Measurements from ENCODE around the gene SASS6.

The SASS6 gene

DNA sequence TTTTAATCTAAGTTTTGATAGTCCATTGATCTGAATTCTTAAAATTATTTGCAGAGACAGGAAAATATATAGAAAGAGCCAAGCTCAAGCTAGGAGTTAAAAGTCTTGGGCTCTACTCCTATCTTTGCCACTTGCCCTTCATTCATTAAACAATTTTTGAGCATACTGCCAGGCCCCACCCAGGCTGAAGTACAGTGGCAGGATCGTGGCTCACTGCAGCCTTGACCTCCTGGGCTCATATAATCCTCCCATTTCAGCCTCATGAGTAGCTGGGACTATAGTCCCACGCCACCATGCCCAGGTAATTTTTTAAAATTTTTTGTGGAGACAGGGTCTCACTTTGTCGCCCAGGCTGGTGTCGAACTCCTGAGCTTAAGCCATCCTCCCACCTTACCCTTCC lies 8.5 kb upstream of the SASS6 start:
- TF ChIP-seq, protein P1, sequence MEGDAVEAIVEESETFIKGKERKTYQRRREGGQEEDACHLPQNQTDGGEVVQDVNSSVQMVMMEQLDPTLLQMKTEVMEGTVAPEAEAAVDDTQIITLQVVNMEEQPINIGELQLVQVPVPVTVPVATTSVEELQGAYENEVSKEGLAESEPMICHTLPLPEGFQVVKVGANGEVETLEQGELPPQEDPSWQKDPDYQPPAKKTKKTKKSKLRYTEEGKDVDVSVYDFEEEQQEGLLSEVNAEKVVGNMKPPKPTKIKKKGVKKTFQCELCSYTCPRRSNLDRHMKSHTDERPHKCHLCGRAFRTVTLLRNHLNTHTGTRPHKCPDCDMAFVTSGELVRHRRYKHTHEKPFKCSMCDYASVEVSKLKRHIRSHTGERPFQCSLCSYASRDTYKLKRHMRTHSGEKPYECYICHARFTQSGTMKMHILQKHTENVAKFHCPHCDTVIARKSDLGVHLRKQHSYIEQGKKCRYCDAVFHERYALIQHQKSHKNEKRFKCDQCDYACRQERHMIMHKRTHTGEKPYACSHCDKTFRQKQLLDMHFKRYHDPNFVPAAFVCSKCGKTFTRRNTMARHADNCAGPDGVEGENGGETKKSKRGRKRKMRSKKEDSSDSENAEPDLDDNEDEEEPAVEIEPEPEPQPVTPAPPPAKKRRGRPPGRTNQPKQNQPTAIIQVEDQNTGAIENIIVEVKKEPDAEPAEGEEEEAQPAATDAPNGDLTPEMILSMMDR (IDR thresholded peaks at IDR 0.05; ENCODE audit: low read depth, low read length, missing control alignments): no peak
- H3K4me3 ChIP-seq (ENCODE audit: low read depth, low read length): no peak overlapping the region
- DNase-seq (ENCODE audit: low read depth): no peak

DNA sequence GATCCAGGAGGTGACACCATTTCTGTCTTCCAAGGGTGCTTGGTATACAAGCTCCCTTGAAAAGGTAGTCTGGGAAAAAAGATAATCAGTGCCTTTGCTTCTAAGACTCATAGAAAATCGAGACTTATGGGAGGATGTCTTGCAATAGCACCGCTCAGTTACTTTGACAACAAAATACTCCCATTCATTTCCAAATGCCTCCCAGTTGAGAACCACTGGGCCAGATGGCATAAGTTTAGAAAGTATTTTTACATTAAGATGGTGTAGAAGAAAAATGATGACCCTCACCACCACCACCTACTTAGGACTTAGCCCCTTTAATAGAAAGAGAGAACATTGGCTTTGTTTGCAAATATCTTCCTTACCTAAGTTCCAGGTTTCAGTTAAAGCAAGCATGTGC lies 4.9 kb upstream of the SASS6 start:
- TF ChIP-seq, protein P1 (IDR thresholded peaks at IDR 0.05; ENCODE audit: low read depth, low read length, missing control alignments): no peak
- H3K4me3 ChIP-seq (ENCODE audit: low read depth, low read length): no peak overlapping the region
- no peak for DNase-seq (ENCODE audit: low read depth)

DNA sequence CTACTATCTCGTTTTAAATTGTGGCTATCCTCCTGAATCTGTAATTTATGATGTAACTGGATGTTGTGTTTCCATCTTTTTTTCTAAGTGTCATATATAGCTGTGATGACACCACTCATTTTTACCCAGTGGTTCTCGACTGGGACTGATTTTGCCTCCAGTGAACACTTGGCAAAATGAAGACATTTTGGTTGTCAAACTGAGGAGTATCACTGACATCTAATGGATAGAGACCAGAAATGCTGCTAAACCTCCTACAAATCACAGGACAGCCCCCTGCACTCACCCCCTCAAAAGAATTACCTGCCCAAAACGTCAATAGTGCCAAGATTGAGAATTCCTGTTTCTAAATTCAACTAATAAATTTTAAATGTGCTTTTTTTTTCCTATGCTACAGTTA lies 2.1 kb upstream of the SASS6 start:
- no peak for DNase-seq (ENCODE audit: low read depth)
- TF ChIP-seq, protein P1 (IDR thresholded peaks at IDR 0.05; ENCODE audit: low read depth, low read length, missing control alignments): peak; percentile 35
- no peak overlapping the region for H3K4me3 ChIP-seq (ENCODE audit: low read depth, low read length)

DNA sequence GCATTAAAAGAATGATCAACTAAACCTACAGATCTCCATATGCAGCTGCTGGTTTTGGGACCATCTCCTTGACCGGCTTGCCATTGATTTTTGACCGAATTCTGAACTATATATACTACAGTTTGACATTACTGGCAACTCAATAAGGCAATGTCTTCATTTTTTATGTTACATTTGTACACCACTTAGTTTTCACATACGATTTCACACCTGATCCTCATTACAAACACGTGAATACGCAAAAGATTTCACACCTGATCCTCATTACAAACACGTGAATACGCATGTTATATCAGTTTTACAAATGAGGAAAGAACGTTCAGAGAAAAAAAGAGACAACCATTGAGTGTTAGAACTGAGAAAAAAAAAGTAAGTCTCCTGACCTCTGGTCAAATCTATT lies 1.1 kb downstream of the SASS6 start:
- TF ChIP-seq, protein P1 (IDR thresholded peaks at IDR 0.05; ENCODE audit: low read depth, low read length, missing control alignments): no peak
- DNase-seq (ENCODE audit: low read depth): no peak
- peak overlapping the region; percentile 89 for H3K4me3 ChIP-seq (ENCODE audit: low read depth, low read length)

DNA sequence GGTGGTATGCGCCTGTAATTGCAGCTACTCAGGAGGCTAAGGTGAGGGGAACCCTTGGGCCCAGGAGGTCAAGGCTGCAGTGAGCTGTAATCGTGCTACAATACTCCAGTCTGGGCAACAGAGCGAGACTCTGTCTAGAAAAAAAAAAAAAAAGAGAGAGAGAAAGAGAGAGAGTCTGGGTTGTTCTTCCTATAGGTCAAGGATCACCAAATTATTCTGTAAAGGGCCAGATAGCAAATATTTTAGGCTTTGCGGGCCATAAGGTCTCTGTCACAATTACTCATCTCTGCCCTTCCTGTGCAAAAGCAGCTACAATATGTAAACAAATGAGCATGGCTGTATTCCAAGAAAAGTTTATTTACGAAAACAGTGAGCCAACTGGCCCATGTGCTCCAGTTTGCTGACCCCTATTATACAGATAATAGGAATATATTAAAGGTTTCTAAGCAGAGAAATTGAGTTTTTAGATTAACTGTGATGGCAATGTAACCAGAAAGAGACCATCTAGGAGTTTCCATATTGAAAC lies 2.1 kb downstream of the SASS6 start:
- TF ChIP-seq, protein P1 (IDR thresholded peaks at IDR 0.05; ENCODE audit: low read depth, low read length, missing control alignments): no peak
- no peak for DNase-seq (ENCODE audit: low read depth)
- H3K4me3 ChIP-seq (ENCODE audit: low read depth, low read length): peak overlapping the region; percentile 3; the same call in 1 of the 2 replicates

DNA sequence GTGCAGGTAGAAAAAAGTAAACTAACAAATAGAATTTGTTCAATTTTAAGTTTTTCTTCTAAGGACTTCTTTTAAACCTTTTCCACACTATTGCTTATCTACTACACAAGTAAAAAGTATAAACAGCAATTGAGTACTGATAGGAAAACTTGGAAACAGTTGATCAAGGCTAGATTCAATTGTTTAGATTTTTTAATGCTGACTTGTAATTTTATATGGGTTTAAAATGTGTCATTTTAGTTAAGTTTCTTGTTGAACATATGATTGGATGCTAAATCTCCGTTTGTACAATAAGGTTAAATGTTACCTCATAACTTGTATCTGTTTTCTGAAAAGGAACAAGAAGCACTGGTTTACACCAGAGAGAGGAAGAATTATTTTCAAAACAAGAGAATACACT lies 5.5 kb downstream of the SASS6 start:
- H3K4me3 ChIP-seq (ENCODE audit: low read depth, low read length): no peak overlapping the region
- TF ChIP-seq, protein P1 (IDR thresholded peaks at IDR 0.05; ENCODE audit: low read depth, low read length, missing control alignments): no peak
- no peak for DNase-seq (ENCODE audit: low read depth)

DNA sequence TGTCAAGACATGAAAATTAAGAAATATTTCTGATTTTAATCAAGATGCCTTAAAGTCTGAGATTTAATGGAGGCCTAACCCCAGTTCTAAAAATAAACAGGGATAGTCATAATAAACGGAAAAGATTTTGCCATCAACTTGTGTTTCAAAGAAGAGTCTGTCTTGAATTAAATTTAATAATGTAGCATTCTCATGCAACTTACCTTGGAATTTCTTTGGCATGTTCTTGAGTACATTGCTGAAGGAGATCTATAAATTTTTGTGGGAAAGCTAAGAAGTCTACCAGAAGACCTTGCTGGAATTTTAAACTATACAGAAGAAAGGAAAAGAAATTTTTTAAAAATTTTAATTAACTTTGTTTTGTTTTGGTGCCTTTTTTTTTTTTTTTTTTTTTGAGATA lies 10.6 kb downstream of the SASS6 start:
- no peak for DNase-seq (ENCODE audit: low read depth)
- TF ChIP-seq, protein P1 (IDR thresholded peaks at IDR 0.05; ENCODE audit: low read depth, low read length, missing control alignments): no peak
- no peak overlapping the region for H3K4me3 ChIP-seq (ENCODE audit: low read depth, low read length)
